K562 (cell line): ENCODE measurements around the gene APC2. TPM values are rescaled to one million over a fixed set of nuclear protein-coding genes. Genes with fewer than 3 reads are reported as not detected.

Experiments
- DMBX1 ChIP-seq: fragments of 250-450 bp; sonication (Bioruptor Pico); IDR thresholded peaks from 2 replicates; pipeline ENCODE4 v1.8.0; 2022; ENCODE audit warnings: inconsistent platforms, mild to moderate bottlenecking, moderate library complexity, borderline replicate concordance
- FOXA3 ChIP-seq, 2 experiments: fragments of 450-650 bp in 1 of 2; sonication (generic) in 1 of 2; formaldehyde crosslinking; IDR thresholded peaks in 1 of 2; conservative IDR thresholded peaks in 1 of 2; 2 replicates each; pipeline versions ENCODE4 v1.4.0 to v1.8.0; 2020 to 2022; ENCODE audit warnings: mild to moderate bottlenecking in 2 of 2, missing genetic modification reagents in 1 of 2
- GTF2A2 ChIP-seq: IDR thresholded peaks from 2 replicates; pipeline ENCODE4 v1.6.1; 2016; ENCODE audit warnings: mild to moderate bottlenecking, missing genetic modification characterization, missing compliant biosample characterization
- HNRNPL ChIP-seq: fragments of 200-400 bp; formaldehyde crosslinking; IDR thresholded peaks from 2 replicates; pipeline ENCODE4 v1.6.1; 2017; ENCODE audit warnings: low read depth, mild to moderate bottlenecking, low read length
- NRF1 ChIP-seq, 2 experiments: fragments of 450-650 bp; IDR thresholded peaks in 1 of 2; conservative IDR thresholded peaks in 1 of 2; 2 replicates each; pipeline ENCODE4 v1.6.1; 2014; ENCODE audit warnings: mild to moderate bottlenecking in 2 of 2
- POLR2AphosphoS5 ChIP-seq: IDR thresholded peaks from 2 replicates; pipeline ENCODE4 v1.6.1; 2011; ENCODE audit warnings: mild to moderate bottlenecking, low read depth, low read length, moderate library complexity; ENCODE audit not compliant: control insufficient read depth, insufficient read depth
- RBM22 ChIP-seq: fragments of 200-400 bp; formaldehyde crosslinking; IDR thresholded peaks from 2 replicates; pipeline ENCODE4 v1.6.1; 2018; ENCODE audit warnings: low read length, low read depth; ENCODE audit not compliant: poor library complexity, severe bottlenecking
- RBM25 ChIP-seq: fragments of 200-400 bp; formaldehyde crosslinking; IDR thresholded peaks from 2 replicates; pipeline ENCODE4 v1.6.1; 2018; ENCODE audit warnings: low read length, low read depth, moderate library complexity; ENCODE audit not compliant: severe bottlenecking
- RFX7 ChIP-seq: fragments of 250-450 bp; sonication (Bioruptor Pico); IDR thresholded peaks from 2 replicates; pipeline ENCODE4 v1.5.1; 2021; ENCODE audit warnings: mild to moderate bottlenecking
- ZFP30 ChIP-seq: fragments of 250-450 bp; sonication (Bioruptor Pico); IDR thresholded peaks from 2 replicates; pipeline ENCODE4 v1.8.0; 2022; ENCODE audit warnings: moderate library complexity, mild to moderate bottlenecking, inconsistent platforms, borderline replicate concordance
- ZNF584 ChIP-seq: fragments of 200-800 bp; sonication (Bioruptor generic); IDR thresholded peaks from 2 replicates; pipeline ENCODE4 v1.6.1; 2016; ENCODE audit warnings: low read depth, mild to moderate bottlenecking, missing genetic modification characterization, missing compliant biosample characterization
- polyA plus RNA-seq, 8 experiments: library from polyadenylated mRNA; depleted of rRNA in 4 of 8; stranded (reverse) in 5 of 8; unstranded in 3 of 8; fragments of >200 nt; fragmentation: Nextera tagmentation in 2 of 8; fragmentation: Illumina TruSeq in 1 of 8; extraction: Ambion mirVana in 2 of 8; extraction: Trizol in 1 of 8; gene quantifications; 2 replicates each; pipeline versions ENCODE4 v1.2.1 to v1.2.3, GENCODE V29; 2011 to 2014; ENCODE audit warnings: inconsistent platforms in 1 of 8, missing spikeins in 1 of 8
- total RNA-seq, 7 experiments: library from RNA; depleted of rRNA in 6 of 7; stranded (reverse); fragments of >200 nt in 6 of 7; fragmentation: Illumina TruSeq in 2 of 7; extraction: Trizol in 2 of 7; gene quantifications; 2 replicates each; pipeline versions ENCODE4 v1.2.1 to v1.2.3, GENCODE V29; 2011 to 2021; ENCODE audit warnings: low replicate concordance in 1 of 7
- TF ChIP-seq, protein P1 (sequence below), 2 experiments: fragments of 450-650 bp in 1 of 2; sonication (generic) in 1 of 2; formaldehyde crosslinking in 1 of 2; IDR thresholded peaks; 2 replicates each; pipeline versions ENCODE4 v1.7.1 to v1.9.0; 2016 to 2022; ENCODE audit warnings: inconsistent platforms in 1 of 2, mild to moderate bottlenecking in 1 of 2, missing genetic modification reagents in 1 of 2
- TF ChIP-seq, protein P2 (sequence below), 2 experiments: fragments of 450-650 bp in 1 of 2; IDR thresholded peaks; 2 replicates each; pipeline ENCODE4 v1.6.1; 2011 to 2017; ENCODE audit warnings: low read depth in 2 of 2, antibody characterized with exemption in 1 of 2, borderline replicate concordance in 1 of 2, low read length in 1 of 2, mild to moderate bottlenecking in 1 of 2, mixed read lengths in 1 of 2; ENCODE audit not compliant: control insufficient read depth in 1 of 2

Gene APC2
- total and polyA plus RNA-seq, 9 of the 15 experiments (the other 6 are each of a cell fraction or from before 2014, with no cell fraction given) = 0.01 to 0.40 (median 0.05) TPM; not detected in 3

DNA sequence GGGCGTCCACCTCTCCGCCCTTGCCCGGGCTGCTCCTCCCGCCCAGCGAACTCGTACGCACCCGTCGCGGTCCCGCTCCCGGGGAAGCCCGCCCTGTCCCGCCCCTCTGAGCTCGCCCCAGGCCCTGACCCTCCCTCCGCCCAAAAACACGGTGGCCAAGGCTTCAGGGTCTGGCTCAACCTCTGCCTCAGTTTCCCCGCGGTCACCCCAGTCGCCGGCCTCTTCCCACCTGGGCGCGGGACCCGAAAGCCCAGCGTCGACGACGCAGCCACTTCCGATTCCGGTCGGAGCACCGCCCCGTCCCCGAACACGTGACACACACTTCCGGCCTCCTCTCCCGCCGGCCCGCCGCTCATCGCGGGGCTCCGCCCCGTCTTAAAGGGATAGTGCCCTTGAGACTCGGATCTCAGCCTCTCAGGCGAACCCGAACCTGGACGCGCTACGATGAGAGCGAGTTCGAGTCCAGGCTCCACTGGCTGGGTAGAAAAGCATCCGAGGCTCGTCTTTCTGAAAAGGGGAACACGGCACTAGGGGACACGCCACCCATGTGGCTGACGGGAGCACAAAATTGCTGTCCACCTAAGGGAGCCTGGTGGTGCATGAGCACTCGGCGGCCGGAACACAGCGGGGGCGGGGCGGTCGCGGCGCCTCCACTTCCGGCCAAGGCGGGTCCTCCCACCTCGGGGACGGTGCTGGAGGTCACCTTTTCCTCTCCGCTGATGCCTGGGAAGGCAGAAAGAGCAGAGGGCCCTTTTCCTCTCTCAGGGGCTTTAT, 29.2 kb downstream of the APC2 start, which contains the start of gene C19orf25 (continued):
- TF ChIP-seq DMBX1 (no peak), ZFP30 (CRISPR knock-in tag) (no peak), GTF2A2 (tag) (no peak), ZNF584 (CRISPR knock-in tag) (no peak), RBM25 (no peak), POLR2AphosphoS5 (peak; percentile 74; the same call in 1 of the 2 replicates), RBM22 (no peak), NRF1 (conservative IDR thresholded peaks at IDR 0.05 in 1 of 2, IDR thresholded peaks at IDR 0.05 in 1 of 2) (peak; percentile 51 to 64), RFX7 (no peak), FOXA3 (CRISPR knock-in tag; conservative IDR thresholded peaks at IDR 0.05 in 1 of 2, IDR thresholded peaks at IDR 0.05 in 1 of 2) (no peak), HNRNPL (no peak)
- TF ChIP-seq, protein P1, sequence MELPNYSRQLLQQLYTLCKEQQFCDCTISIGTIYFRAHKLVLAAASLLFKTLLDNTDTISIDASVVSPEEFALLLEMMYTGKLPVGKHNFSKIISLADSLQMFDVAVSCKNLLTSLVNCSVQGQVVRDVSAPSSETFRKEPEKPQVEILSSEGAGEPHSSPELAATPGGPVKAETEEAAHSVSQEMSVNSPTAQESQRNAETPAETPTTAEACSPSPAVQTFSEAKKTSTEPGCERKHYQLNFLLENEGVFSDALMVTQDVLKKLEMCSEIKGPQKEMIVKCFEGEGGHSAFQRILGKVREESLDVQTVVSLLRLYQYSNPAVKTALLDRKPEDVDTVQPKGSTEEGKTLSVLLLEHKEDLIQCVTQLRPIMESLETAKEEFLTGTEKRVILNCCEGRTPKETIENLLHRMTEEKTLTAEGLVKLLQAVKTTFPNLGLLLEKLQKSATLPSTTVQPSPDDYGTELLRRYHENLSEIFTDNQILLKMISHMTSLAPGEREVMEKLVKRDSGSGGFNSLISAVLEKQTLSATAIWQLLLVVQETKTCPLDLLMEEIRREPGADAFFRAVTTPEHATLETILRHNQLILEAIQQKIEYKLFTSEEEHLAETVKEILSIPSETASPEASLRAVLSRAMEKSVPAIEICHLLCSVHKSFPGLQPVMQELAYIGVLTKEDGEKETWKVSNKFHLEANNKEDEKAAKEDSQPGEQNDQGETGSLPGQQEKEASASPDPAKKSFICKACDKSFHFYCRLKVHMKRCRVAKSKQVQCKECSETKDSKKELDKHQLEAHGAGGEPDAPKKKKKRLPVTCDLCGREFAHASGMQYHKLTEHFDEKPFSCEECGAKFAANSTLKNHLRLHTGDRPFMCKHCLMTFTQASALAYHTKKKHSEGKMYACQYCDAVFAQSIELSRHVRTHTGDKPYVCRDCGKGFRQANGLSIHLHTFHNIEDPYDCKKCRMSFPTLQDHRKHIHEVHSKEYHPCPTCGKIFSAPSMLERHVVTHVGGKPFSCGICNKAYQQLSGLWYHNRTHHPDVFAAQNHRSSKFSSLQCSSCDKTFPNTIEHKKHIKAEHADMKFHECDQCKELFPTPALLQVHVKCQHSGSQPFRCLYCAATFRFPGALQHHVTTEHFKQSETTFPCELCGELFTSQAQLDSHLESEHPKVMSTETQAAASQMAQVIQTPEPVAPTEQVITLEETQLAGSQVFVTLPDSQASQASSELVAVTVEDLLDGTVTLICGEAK (IDR thresholded peaks at IDR 0.05) = peak; percentile 94
- TF ChIP-seq, protein P1 (CRISPR knock-in tag; IDR thresholded peaks at IDR 0.05) = no peak
- TF ChIP-seq, protein P2, sequence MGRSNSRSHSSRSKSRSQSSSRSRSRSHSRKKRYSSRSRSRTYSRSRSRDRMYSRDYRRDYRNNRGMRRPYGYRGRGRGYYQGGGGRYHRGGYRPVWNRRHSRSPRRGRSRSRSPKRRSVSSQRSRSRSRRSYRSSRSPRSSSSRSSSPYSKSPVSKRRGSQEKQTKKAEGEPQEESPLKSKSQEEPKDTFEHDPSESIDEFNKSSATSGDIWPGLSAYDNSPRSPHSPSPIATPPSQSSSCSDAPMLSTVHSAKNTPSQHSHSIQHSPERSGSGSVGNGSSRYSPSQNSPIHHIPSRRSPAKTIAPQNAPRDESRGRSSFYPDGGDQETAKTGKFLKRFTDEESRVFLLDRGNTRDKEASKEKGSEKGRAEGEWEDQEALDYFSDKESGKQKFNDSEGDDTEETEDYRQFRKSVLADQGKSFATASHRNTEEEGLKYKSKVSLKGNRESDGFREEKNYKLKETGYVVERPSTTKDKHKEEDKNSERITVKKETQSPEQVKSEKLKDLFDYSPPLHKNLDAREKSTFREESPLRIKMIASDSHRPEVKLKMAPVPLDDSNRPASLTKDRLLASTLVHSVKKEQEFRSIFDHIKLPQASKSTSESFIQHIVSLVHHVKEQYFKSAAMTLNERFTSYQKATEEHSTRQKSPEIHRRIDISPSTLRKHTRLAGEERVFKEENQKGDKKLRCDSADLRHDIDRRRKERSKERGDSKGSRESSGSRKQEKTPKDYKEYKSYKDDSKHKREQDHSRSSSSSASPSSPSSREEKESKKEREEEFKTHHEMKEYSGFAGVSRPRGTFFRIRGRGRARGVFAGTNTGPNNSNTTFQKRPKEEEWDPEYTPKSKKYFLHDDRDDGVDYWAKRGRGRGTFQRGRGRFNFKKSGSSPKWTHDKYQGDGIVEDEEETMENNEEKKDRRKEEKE (IDR thresholded peaks at IDR 0.05; ENCODE audit: borderline replicate concordance in 1 of 2, control insufficient read depth in 1 of 2, low read depth in 2 of 2, low read length in 1 of 2) = no peak
